Common myeloid progenitor, CD34-positive (primary cell): Measurements from ENCODE around the gene COA6.
A peak's percentile ranks its signal among the peaks of the same experiment; 100 is the strongest.

ENCODE experiments used
- CTCF ChIA-PET: fragments of 350-600 bp; sonication (Branson Sonifier 250); formaldehyde crosslinking; loops from one replicate; lab custom pipeline; 2021; ENCODE audit warnings: antibody characterized with exemption; lab: Charles Lee
- POLR2A ChIA-PET: fragments of 350-600 bp; sonication (Branson Sonifier 250); formaldehyde crosslinking; loops from one replicate; lab custom pipeline; 2021; ENCODE audit warnings: antibody characterized with exemption; lab: Charles Lee
- DNase-seq, 3 donors: peaks; one replicate each; pipeline versions ENCODE4 v3.0.0 to v3.0.0-alpha.2; 2013
- H3K27ac ChIP-seq, 2 experiments: 1 replicate in 1 of 2; 2 replicates in 1 of 2; pipeline ENCODE4 v1.7.0; 2013; ENCODE audit warnings: inconsistent platforms in 2 of 2, low read length in 2 of 2, mild to moderate bottlenecking in 2 of 2, low read depth in 1 of 2, moderate library complexity in 1 of 2; ENCODE audit not compliant: severe bottlenecking in 2 of 2, insufficient read depth in 1 of 2, poor library complexity in 1 of 2
- H3K27me3 ChIP-seq, 5 experiments: replicated peaks in 2 of 5; 1 replicate in 3 of 5; 2 replicates in 2 of 5; pipeline versions ENCODE4 v1.6.1 to v1.7.0; 2013; ENCODE audit warnings: low read length in 4 of 5, mild to moderate bottlenecking in 2 of 5, moderate library complexity in 2 of 5, inconsistent platforms in 1 of 5; ENCODE audit not compliant: insufficient read depth in 5 of 5, control insufficient read depth in 4 of 5
- H3K36me3 ChIP-seq, 4 experiments: 1 replicate in 2 of 4; 2 replicates in 2 of 4; pipeline versions ENCODE4 v1.6.1 to v1.7.0; 2013; ENCODE audit warnings: low read length in 3 of 4, control low read depth in 1 of 4, mild to moderate bottlenecking in 1 of 4; ENCODE audit not compliant: control insufficient read depth in 4 of 4, insufficient read depth in 4 of 4
- H3K4me1 ChIP-seq, 4 experiments: 1 replicate in 3 of 4; 2 replicates in 1 of 4; pipeline versions ENCODE4 v1.6.1 to v1.7.1; 2013; ENCODE audit warnings: low read length in 3 of 4, mild to moderate bottlenecking in 3 of 4, control low read depth in 1 of 4, inconsistent platforms in 1 of 4, moderate library complexity in 1 of 4; ENCODE audit not compliant: control insufficient read depth in 4 of 4, insufficient read depth in 4 of 4; ENCODE audit errors: control extremely low read depth in 1 of 4
- H3K4me3 ChIP-seq, 7 experiments: 1 replicate in 4 of 7; 2 replicates in 3 of 7; pipeline versions ENCODE4 v1.5.1 to v1.7.0; 2013; ENCODE audit warnings: mild to moderate bottlenecking in 7 of 7, low read length in 6 of 7, moderate library complexity in 6 of 7, inconsistent platforms in 2 of 7, low read depth in 2 of 7, control low read depth in 1 of 7; ENCODE audit not compliant: insufficient read depth in 4 of 7, control insufficient read depth in 1 of 7; ENCODE audit errors: extremely low read depth in 1 of 7
- H3K9me3 ChIP-seq, 5 experiments: 1 replicate in 4 of 5; 2 replicates in 1 of 5; pipeline versions ENCODE4 v1.6.1 to v1.7.1; 2013; ENCODE audit warnings: low read length in 4 of 5, mild to moderate bottlenecking in 2 of 5, inconsistent platforms in 1 of 5, low read depth in 1 of 5, moderate library complexity in 1 of 5; ENCODE audit not compliant: control insufficient read depth in 4 of 5, insufficient read depth in 2 of 5; ENCODE audit errors: control extremely low read depth in 1 of 5
- WGBS: methylation state at CpG from one replicate; pipeline ENCODE4 v1.1.5; 2013; ENCODE audit not compliant: insufficient coverage; 5-methylcytosine and 5-hydroxymethylcytosine counted together

Gene COA6

GRCh38 chr1:234402939-234403338 is 29.7 kb downstream of the COA6 start:
- H3K4me3 ChIP-seq: no peak overlapping the region
- no peaks in the 10 kb centered on the region for H3K27me3 ChIP-seq
- H3K4me1 ChIP-seq: peaks cover 13 to 28% (median 18%) of the 10 kb centered on the region in 4 experiments
- peaks cover 2 to 53% (median 31%) of the 10 kb centered on the region in 4 experiments for H3K36me3 ChIP-seq
- WGBS: 100% methylated on average over 3 of the region's 3 CpGs
- CTCF ChIA-PET: interaction anchor here (1.9 kb wide), 1 partner anchor 13 kb away, joined by 6 read pairs; no protein-coding TSS in a partner anchor
- POLR2A ChIA-PET: no interaction called here
- no peak overlapping the region for H3K27ac ChIP-seq
- H3K9me3 ChIP-seq: no peaks in the 10 kb centered on the region
- no peak for DNase-seq

- peaks cover 2 to 69% (median 47%) of the 10 kb centered on the region in 4 experiments for H3K36me3 ChIP-seq
- POLR2A ChIA-PET: no interaction called here
- CTCF ChIA-PET: interaction anchor here (1.1 kb wide), 2 partner anchors 14 to 31 kb away, joined by 3 to 4 read pairs; no protein-coding TSS in a partner anchor
- no peak overlapping the region for H3K4me3 ChIP-seq
- H3K27me3 ChIP-seq: no peaks in the 10 kb centered on the region
- DNase-seq: no peak
- 100% methylated on average over 1 of the region's 6 CpGs for WGBS
- H3K9me3 ChIP-seq: no peaks in the 10 kb centered on the region
- no peak overlapping the region for H3K27ac ChIP-seq
- H3K4me1 ChIP-seq: peaks cover 7 to 10% (median 8%) of the 10 kb centered on the region in 4 experiments
These were observed 32.4 kb downstream of the COA6 start for GRCh38 chr1:234405676-234406075.

GRCh38 chr1:234406871-234407270 is 33.6 kb downstream of the COA6 start:
- ChIA-PET POLR2A (no interaction called here), CTCF (interaction anchor here (1.1 to 1.4 kb wide), 2 partner anchors 30 to 52 kb away, joined by 3 to 4 read pairs; no protein-coding TSS in a partner anchor)
- Histone ChIP-seq H3K36me3 (peaks cover 5 to 66% (median 53%) of the 10 kb centered on the region in 4 experiments), H3K27ac (no peak overlapping the region), H3K27me3 (no peaks in the 10 kb centered on the region), H3K4me1 (peaks cover 0 to under 1% (median 0%) of the 10 kb centered on the region in 4 experiments), H3K9me3 (no peaks in the 10 kb centered on the region), H3K4me3 (no peak overlapping the region)
- 100% methylated on average over 2 of the region's 4 CpGs for WGBS
- no peak for DNase-seq

- no peak overlapping the region for H3K4me3 ChIP-seq
- WGBS: 98% methylated on average over 7 of the region's 9 CpGs
- H3K27me3 ChIP-seq: no peaks in the 10 kb centered on the region
- DNase-seq: no peak
- no peaks in the 10 kb centered on the region for H3K4me1 ChIP-seq
- H3K36me3 ChIP-seq: peaks cover 8 to 70% (median 63%) of the 10 kb centered on the region in 4 experiments
- H3K9me3 ChIP-seq: no peaks in the 10 kb centered on the region
- ChIA-PET POLR2A (no interaction called here), CTCF (interaction anchor here (1.3 kb wide), 1 partner anchor 86 kb away, joined by 3 read pairs; no protein-coding TSS in a partner anchor)
- no peak overlapping the region for H3K27ac ChIP-seq
These were observed 35.5 kb downstream of the COA6 start for GRCh38 chr1:234408757-234409156.

GRCh38 chr1:234409328-234409727 is 36.1 kb downstream of the COA6 start:
- H3K27ac ChIP-seq: no peak overlapping the region
- peaks cover 8 to 71% (median 66%) of the 10 kb centered on the region in 4 experiments for H3K36me3 ChIP-seq
- CTCF ChIA-PET: no interaction called here
- H3K27me3 ChIP-seq: no peaks in the 10 kb centered on the region
- POLR2A ChIA-PET: no interaction called here
- H3K4me3 ChIP-seq: no peak overlapping the region
- no peaks in the 10 kb centered on the region for H3K4me1 ChIP-seq
- H3K9me3 ChIP-seq: no peaks in the 10 kb centered on the region
- 89% methylated on average over 5 of the region's 5 CpGs for WGBS
- peak in 2 of 3 donors; percentile 26 to 36 for DNase-seq

GRCh38 chr1:234412830-234413229 is 39.6 kb downstream of the COA6 start:
- whole genome bisulfite sequencing: 96% methylated on average over 8 of the region's 11 CpGs
- H3K9me3 ChIP-seq: no peaks in the 10 kb centered on the region
- H3K27ac ChIP-seq: no peak overlapping the region
- ChIA-PET CTCF (no interaction called here), POLR2A (no interaction called here)
- H3K36me3 ChIP-seq: peaks cover 13 to 79% (median 68%) of the 10 kb centered on the region in 4 experiments
- no peak for DNase-seq
- no peaks in the 10 kb centered on the region for H3K27me3 ChIP-seq
- H3K4me3 ChIP-seq: no peak overlapping the region
- H3K4me1 ChIP-seq: no peaks in the 10 kb centered on the region

DNA sequence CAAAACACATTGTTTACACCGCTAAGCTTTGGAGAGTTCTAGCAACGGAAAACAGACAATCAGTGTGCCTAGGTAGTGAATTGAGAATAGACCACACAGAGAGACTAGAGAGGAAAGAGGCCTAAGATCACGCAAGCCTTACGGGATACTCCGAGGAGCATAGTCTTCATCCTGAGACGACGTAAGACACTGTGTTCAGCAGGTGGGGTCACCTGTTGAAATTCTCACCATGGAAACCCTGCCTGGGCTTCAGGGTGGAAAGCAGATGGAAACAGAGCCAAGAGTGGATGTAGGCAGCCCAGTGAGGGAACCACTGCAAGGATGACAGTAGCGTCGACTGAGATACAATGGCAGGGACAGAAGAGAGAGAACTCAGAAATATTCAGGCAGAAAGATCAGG is 40.2 kb downstream of the COA6 start:
- 96% methylated on average over 9 of the region's 9 CpGs for WGBS
- DNase-seq: no peak
- Histone ChIP-seq H3K27ac (no peak overlapping the region), H3K36me3 (peaks cover 13 to 76% (median 65%) of the 10 kb centered on the region in 4 experiments), H3K4me3 (no peak overlapping the region), H3K9me3 (no peaks in the 10 kb centered on the region), H3K27me3 (no peaks in the 10 kb centered on the region), H3K4me1 (no peaks in the 10 kb centered on the region)
- POLR2A ChIA-PET: no interaction called here
- CTCF ChIA-PET: no interaction called here
